HCT116 (cell line): ENCODE measurements around the gene ACSF2.

ENCODE experiments used
- EZH2 ChIP-seq: fragments of 200-600 bp; sonication (generic); IDR thresholded peaks from 2 replicates; pipeline ENCODE4 v1.6.1; 2017; ENCODE audit warnings: antibody characterized with exemption, mixed run types
- EZH2phosphoT487 ChIP-seq: fragments of 200-600 bp; IDR thresholded peaks from 2 replicates; pipeline ENCODE4 v1.6.1; 2018; ENCODE audit warnings: antibody characterized with exemption, borderline replicate concordance
- POLR2A ChIP-seq: IDR thresholded peaks from 2 replicates; pipeline ENCODE4 v1.7.0; 2011; ENCODE audit warnings: borderline replicate concordance; ENCODE audit not compliant: insufficient read depth, insufficient read length; ENCODE audit errors: extremely low read depth
- POLR2AphosphoS5 ChIP-seq: IDR thresholded peaks from 2 replicates; pipeline ENCODE4 v1.6.1; 2011; ENCODE audit warnings: mild to moderate bottlenecking, low read depth, low read length, moderate library complexity
- YY1 ChIP-seq: IDR thresholded peaks from 2 replicates; pipeline ENCODE4 v1.6.1; 2011; ENCODE audit warnings: low read length, low read depth, moderate library complexity, mild to moderate bottlenecking; ENCODE audit not compliant: insufficient replicate concordance; ENCODE audit errors: extremely low read depth
- TF ChIP-seq, protein P1 (sequence below), 3 experiments: fragments of 200-600 bp in 1 of 3; sonication (generic) in 1 of 3; IDR thresholded peaks in 2 of 3; conservative IDR thresholded peaks in 1 of 3; 2 replicates each; pipeline ENCODE4 v1.5.1; 2012 to 2017; ENCODE audit warnings: low read depth in 2 of 3, low read length in 2 of 3, antibody characterized with exemption in 1 of 3, borderline replicate concordance in 1 of 3, control low read depth in 1 of 3, mild to moderate bottlenecking in 1 of 3, mixed read lengths in 1 of 3, mixed run types in 1 of 3, moderate library complexity in 1 of 3; ENCODE audit not compliant: insufficient read depth in 1 of 3
- TF ChIP-seq, protein P2 (sequence below): IDR thresholded peaks from 2 replicates; pipeline ENCODE4 v1.6.1; 2012

DNA sequence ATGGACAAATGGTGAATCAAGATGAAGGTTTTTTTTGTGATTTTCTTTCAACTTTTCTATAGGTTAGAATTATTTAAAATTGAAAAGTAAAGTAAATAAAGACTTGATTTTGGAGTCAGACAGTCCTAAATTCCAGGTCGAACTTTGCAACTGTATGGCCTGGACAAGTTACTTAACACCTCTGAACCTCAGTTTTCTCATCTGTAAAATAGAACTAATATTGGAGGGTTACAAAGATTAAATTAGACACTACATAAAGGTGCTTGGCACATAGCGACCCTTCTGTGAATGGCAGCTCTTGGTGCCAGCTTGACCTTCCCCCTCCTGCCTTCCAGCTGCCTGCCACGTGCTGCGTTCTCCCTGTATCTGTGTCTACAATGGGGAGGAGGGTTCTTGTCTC, 55.6 kb downstream of the ACSF2 start:
- TF ChIP-seq YY1 (no peak), POLR2A (no peak), POLR2AphosphoS5 (no peak), EZH2phosphoT487 (no peak), EZH2 (no peak)
- TF ChIP-seq, protein P1, sequence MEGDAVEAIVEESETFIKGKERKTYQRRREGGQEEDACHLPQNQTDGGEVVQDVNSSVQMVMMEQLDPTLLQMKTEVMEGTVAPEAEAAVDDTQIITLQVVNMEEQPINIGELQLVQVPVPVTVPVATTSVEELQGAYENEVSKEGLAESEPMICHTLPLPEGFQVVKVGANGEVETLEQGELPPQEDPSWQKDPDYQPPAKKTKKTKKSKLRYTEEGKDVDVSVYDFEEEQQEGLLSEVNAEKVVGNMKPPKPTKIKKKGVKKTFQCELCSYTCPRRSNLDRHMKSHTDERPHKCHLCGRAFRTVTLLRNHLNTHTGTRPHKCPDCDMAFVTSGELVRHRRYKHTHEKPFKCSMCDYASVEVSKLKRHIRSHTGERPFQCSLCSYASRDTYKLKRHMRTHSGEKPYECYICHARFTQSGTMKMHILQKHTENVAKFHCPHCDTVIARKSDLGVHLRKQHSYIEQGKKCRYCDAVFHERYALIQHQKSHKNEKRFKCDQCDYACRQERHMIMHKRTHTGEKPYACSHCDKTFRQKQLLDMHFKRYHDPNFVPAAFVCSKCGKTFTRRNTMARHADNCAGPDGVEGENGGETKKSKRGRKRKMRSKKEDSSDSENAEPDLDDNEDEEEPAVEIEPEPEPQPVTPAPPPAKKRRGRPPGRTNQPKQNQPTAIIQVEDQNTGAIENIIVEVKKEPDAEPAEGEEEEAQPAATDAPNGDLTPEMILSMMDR (IDR thresholded peaks at IDR 0.05 in 2 of 3, conservative IDR thresholded peaks at IDR 0.05 in 1 of 3; ENCODE audit: borderline replicate concordance in 1 of 3, insufficient read depth in 1 of 3, low read depth in 2 of 3, low read length in 2 of 3) = no peak
- TF ChIP-seq, protein P2, sequence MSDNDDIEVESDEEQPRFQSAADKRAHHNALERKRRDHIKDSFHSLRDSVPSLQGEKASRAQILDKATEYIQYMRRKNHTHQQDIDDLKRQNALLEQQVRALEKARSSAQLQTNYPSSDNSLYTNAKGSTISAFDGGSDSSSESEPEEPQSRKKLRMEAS = no peak
